NCI-H345 treated with DMSO at 0.1 percent for 48 hours (cell line): ENCODE data around the gene PHOSPHO1.
"Not testable (repeated sequence)": the region's sequence is repeated elsewhere in the genome, so short reads cannot be mapped to it uniquely, and the experiment has no call there.

Experiments
- DNase-seq: peaks from one replicate; lab custom pipeline; 2025; ENCODE audit not compliant: unreplicated experiment; lab: John Stamatoyannopoulos, UW

Gene PHOSPHO1

GRCh38 chr17:49230636-49231562, at the start of gene PHOSPHO1:
PHOSPHO1 (minus strand) TSS chr17:49230787; CDS start chr17:49226691, 4,096 bp downstream.
- DNase-seq, result peak; percentile 27

GRCh38 chr17:49280061-49280460, 49.5 kb upstream of the PHOSPHO1 start:
- DNase-seq, result no peak

- DNase-seq, result not testable (repeated sequence)
Measured at GRCh38 chr17:49279263-49280015, 48.9 kb upstream of the PHOSPHO1 start.

- no peak for DNase-seq
Measured at GRCh38 chr17:49278076-49278475, 47.5 kb upstream of the PHOSPHO1 start.

GRCh38 chr17:49277638-49278037, 47.1 kb upstream of the PHOSPHO1 start:
- DNase-seq, result no peak

GRCh38 chr17:49275981-49276380, 45.4 kb upstream of the PHOSPHO1 start:
- DNase-seq, result not testable (repeated sequence)

- DNase-seq, result no peak
Measured at GRCh38 chr17:49269356-49269755, 38.8 kb upstream of the PHOSPHO1 start.

- DNase-seq, result no peak
Measured at GRCh38 chr17:49267912-49268311, 37.3 kb upstream of the PHOSPHO1 start.

- no peak for DNase-seq
Measured at GRCh38 chr17:49266233-49266632, 35.6 kb upstream of the PHOSPHO1 start.

GRCh38 chr17:49261540-49261939, 31.0 kb upstream of the PHOSPHO1 start:
- DNase-seq, result not testable (repeated sequence)

GRCh38 chr17:49260817-49261291, 30.3 kb upstream of the PHOSPHO1 start:
- DNase-seq, result no peak

GRCh38 chr17:49260011-49260816, 29.6 kb upstream of the PHOSPHO1 start:
- no peak for DNase-seq

- no peak for DNase-seq
Measured at GRCh38 chr17:49259663-49260010, 29.1 kb upstream of the PHOSPHO1 start.

- DNase-seq, result no peak
Measured at GRCh38 chr17:49258394-49258793, 27.8 kb upstream of the PHOSPHO1 start.

GRCh38 chr17:49255125-49255524, 24.5 kb upstream of the PHOSPHO1 start:
- DNase-seq, result no peak

GRCh38 chr17:49254066-49254465, 23.5 kb upstream of the PHOSPHO1 start:
- no peak for DNase-seq

- no peak for DNase-seq
Measured at GRCh38 chr17:49252148-49252695, 21.6 kb upstream of the PHOSPHO1 start.

- no peak for DNase-seq
Measured at GRCh38 chr17:49249890-49250522, 19.4 kb upstream of the PHOSPHO1 start.

GRCh38 chr17:49249292-49249794, 18.8 kb upstream of the PHOSPHO1 start:
- DNase-seq, result no peak

GRCh38 chr17:49247944-49248343, 17.4 kb upstream of the PHOSPHO1 start:
- no peak for DNase-seq
